GM12874 (cell line): ENCODE results near the gene POLR3B.

ENCODE experiments used
- TF ChIP-seq, protein P1 (sequence below): IDR thresholded peaks from 2 replicates; pipeline ENCODE4 v1.5.1; 2011; ENCODE audit warnings: low read depth, mild to moderate bottlenecking, control low read depth, low read length, moderate library complexity; ENCODE audit not compliant: insufficient read depth

Gene POLR3B

DNA sequence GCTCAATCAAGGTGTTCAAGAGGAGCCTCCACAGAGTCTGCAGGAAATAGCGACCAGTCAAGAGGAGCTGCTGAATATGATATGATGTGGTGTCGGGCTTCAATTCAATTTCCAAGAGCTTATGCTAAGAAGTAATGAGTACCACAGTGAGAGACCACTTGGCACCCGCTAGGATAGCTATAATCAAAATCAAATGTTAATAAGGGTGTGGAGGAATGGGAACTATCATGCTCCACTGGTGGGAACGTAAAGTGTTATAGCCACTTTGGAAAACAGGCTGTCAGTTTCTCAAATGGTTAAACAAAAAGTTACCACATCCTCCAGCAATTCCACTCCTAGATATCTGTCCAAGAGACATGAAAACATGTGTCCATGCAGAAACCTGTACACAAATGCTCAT, 6.7 kb downstream of the POLR3B start:
- TF ChIP-seq, protein P1, sequence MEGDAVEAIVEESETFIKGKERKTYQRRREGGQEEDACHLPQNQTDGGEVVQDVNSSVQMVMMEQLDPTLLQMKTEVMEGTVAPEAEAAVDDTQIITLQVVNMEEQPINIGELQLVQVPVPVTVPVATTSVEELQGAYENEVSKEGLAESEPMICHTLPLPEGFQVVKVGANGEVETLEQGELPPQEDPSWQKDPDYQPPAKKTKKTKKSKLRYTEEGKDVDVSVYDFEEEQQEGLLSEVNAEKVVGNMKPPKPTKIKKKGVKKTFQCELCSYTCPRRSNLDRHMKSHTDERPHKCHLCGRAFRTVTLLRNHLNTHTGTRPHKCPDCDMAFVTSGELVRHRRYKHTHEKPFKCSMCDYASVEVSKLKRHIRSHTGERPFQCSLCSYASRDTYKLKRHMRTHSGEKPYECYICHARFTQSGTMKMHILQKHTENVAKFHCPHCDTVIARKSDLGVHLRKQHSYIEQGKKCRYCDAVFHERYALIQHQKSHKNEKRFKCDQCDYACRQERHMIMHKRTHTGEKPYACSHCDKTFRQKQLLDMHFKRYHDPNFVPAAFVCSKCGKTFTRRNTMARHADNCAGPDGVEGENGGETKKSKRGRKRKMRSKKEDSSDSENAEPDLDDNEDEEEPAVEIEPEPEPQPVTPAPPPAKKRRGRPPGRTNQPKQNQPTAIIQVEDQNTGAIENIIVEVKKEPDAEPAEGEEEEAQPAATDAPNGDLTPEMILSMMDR = no peak

DNA sequence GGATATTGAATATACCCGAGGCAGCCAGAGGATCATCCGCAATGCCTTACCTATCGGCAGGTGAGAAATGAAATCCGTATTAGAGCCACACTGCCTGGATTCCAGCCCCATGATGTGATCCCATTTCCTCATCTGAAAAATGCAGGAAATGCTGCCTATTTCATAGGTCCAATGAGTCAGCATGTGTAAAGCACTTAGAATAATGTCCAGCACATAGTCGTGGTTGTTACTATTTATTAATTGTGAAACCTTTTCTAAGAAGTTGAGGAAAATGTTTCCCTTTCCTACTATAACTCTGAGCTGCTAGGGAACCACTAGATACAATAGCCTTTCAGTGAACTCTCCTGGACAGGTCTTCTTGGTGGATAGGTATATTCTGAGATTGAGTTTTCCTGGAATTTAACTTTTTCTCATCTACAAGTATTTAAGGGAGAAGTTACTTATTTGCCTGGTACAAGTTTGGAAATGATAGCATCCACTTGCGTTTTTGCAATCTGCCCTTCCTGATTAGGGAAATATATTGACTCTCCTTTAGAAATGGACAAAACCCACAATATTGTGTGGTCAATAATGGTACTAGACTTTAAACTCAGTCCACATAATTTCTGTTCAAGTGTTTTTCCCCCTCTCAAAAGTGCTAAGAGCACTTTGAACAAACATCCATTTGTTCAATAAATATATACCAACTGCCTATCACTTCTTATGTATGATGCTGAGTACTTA, 12.2 kb downstream of the POLR3B start:
- TF ChIP-seq, protein P1 = no peak

DNA sequence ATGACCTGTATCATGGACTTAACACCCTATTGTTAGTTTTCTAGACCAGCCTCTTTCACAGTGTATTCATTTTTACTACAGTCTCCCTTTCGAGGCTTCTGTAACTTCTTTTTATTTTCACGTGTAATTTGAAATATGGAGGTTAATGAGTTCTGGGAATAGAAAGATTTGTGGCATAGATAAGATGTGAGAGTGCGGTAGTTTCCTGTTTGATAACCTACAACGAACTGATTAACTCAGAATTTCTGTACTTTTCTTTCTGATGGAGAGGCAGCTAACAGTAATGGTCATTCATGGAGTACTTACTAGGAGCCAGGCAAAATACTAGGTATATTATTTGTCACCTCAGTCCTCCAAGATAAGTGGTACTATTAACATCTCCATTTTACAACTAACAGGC, 21.2 kb downstream of the POLR3B start:
- TF ChIP-seq, protein P1 = no peak

DNA sequence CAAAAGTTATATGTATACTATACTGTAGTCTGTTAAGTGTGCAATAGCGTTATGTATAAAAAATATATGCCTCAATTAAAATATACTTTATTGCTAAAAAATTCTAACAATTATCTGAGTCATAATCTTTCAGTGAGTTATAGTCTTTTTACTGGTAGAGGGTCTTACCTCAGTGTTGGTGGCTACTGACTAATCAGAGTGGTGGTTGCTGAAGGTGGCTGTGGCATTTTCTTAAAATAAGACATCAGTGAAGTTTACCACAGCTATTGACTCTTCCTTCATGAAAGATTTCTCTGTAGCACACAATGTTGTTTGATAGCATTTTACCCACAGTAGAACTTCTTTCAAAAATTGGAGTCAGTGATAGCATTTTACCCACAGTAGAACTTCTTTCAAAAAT, 23.4 kb downstream of the POLR3B start:
- TF ChIP-seq, protein P1 = no peak

DNA sequence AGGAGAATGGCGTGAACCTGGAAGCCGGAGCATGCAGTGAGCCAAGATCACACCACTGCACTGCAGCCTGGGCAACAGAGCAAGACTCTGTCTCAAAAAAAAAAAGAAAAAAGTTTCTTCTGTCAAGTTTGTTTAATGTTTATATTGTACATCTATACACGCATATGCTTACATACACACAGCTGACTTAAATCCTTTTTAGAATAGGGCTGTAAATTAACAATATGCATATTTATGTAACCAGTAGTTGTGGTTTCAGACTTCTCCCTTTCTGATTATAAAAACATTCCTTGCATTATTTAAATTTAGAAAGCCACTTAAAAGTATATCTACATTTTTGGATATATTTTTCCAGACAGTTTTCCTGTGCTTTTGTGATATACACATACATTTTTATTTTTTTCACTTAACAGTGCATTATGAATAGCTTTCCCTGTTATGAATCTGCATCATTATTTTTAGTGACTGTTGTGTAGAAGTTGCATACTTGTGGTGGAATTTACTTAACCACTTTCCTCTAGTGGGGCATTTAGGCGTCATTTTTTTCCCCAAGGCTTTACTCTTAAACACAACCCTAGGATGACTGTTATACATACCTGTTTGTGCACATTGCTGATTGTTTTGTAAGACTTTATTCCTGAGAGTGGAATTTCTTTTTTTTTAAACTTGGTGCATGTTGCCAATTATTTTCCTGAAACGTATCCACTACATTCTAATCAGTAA, 29.4 kb downstream of the POLR3B start:
- TF ChIP-seq, protein P1 = no peak

DNA sequence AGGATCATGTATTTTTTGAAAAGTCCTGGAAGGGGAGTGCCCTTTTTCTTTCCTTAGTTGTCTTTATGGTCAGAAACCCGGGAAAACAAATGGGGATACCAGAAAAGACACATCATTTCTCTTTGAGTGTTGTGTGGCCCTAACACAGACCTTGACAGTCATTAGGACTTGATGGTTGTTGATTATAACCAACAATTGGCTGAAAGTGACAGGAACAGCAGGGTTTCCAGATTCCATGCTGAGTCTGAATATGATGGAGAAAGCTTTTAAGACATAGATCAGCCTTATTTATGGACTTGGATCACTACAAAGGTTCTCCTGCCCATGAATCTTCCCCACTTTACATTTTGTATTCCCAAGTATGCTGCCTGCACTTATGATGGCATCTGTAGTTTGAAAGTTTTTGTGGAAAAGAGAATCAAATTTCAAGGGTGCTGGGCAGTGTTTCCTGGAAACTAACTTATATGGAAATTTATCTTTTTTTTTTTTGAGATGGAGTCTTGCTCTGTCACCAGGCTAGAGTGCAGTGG, 30.4 kb downstream of the POLR3B start:
- TF ChIP-seq, protein P1 = no peak

- TF ChIP-seq, protein P1 = no peak
Observed at GRCh38 chr12:106389151-106389550, 31.6 kb downstream of the POLR3B start.
